Spleen (tissue), 11 donors: Measurements from ENCODE around the gene AGBL1. TPM values are rescaled to one million over a fixed set of nuclear protein-coding genes. Genes with fewer than 3 reads are reported as not detected.

ENCODE experiments used
- DNase-seq: peaks from one replicate; pipeline ENCODE4 v3.0.0-alpha.2; 2020
- H3K27ac ChIP-seq, 8 donors: fragments of 200-600 bp; sonication (generic) in 7 of 8; 1 replicate in 4 of 8; 2 replicates in 4 of 8; pipeline versions ENCODE4 v1.5.0 to v1.8.0; 2016 to 2021; ENCODE audit warnings: inconsistent platforms in 4 of 8, mild to moderate bottlenecking in 4 of 8, moderate library complexity in 1 of 8
- H3K27me3 ChIP-seq, 7 donors: fragments of 200-600 bp; sonication (generic) in 6 of 7; replicated peaks in 1 of 7; 1 replicate in 4 of 7; 2 replicates in 3 of 7; pipeline versions ENCODE4 v1.5.0 to v1.8.0; 2016 to 2021; ENCODE audit warnings: inconsistent platforms in 3 of 7, mild to moderate bottlenecking in 1 of 7
- H3K36me3 ChIP-seq, 6 donors: fragments of 200-600 bp; sonication (generic) in 5 of 6; 1 replicate in 4 of 6; 2 replicates in 2 of 6; pipeline versions ENCODE4 v1.5.0 to v1.8.0; 2016 to 2021; ENCODE audit warnings: inconsistent platforms in 2 of 6
- H3K4me1 ChIP-seq, 6 donors: fragments of 200-600 bp; sonication (generic) in 5 of 6; 1 replicate in 3 of 6; 2 replicates in 3 of 6; pipeline versions ENCODE4 v1.5.0 to v1.8.0; 2016 to 2021; ENCODE audit warnings: inconsistent platforms in 3 of 6
- H3K4me3 ChIP-seq, 8 donors: fragments of 200-600 bp; sonication (generic) in 7 of 8; 1 replicate in 4 of 8; 2 replicates in 4 of 8; pipeline versions ENCODE4 v1.5.0 to v1.8.0; 2016 to 2021; ENCODE audit warnings: inconsistent platforms in 4 of 8, mild to moderate bottlenecking in 4 of 8, moderate library complexity in 2 of 8
- H3K9me3 ChIP-seq, 8 donors: fragments of 200-600 bp; sonication (generic) in 7 of 8; 1 replicate in 4 of 8; 2 replicates in 4 of 8; pipeline versions ENCODE4 v1.5.0 to v1.8.0; 2016 to 2021; ENCODE audit warnings: inconsistent platforms in 4 of 8
- POLR2A ChIP-seq, 3 donors: fragments of 450-650 bp; IDR thresholded peaks; one replicate each; pipeline ENCODE4 v1.5.1; 2017; ENCODE audit warnings: antibody characterized with exemption in 3 of 3, mild to moderate bottlenecking in 1 of 3
- POLR2AphosphoS5 ChIP-seq, 3 donors: sonication (generic); formaldehyde crosslinking; IDR thresholded peaks; one replicate each; pipeline ENCODE4 v1.5.1; 2017; ENCODE audit warnings: antibody characterized with exemption in 3 of 3
- WGBS, 5 donors: extraction: QIAGEN DNeasy Blood & Tissue Kit in 3 of 5; methylation state at CpG; one replicate each; pipeline versions ENCODE4 v1.1.5 to v1.1.7; 2013 to 2018; 5-methylcytosine and 5-hydroxymethylcytosine counted together
- intact Hi-C: fragments of 100-400 bp; cut with DNase I; formaldehyde crosslinking; loops from one replicate; pipeline ENCODE4 v1.15.0; 2023; ENCODE audit warnings: low total_unique reads
- polyA plus RNA-seq, 3 donors: library from polyadenylated mRNA; stranded (reverse); fragments of 200-250 nt; gene quantifications; one replicate each; pipeline ENCODE4 v1.2.1, GENCODE V29; 2013
- total RNA-seq, 7 donors: library from RNA; depleted of rRNA in 3 of 7; stranded (reverse); fragments of >200 nt in 3 of 7; fragmentation: NEBNext Ultra II Directional in 4 of 7; extraction: Animal tissue kit (Norgen Biotek cat#: 25700) in 4 of 7; gene quantifications; one replicate each; pipeline versions ENCODE4 v1.1.0 to v1.2.1, GENCODE V29; 2016 to 2021
- TF ChIP-seq, protein P1 (sequence below), 11 experiments: fragments of 200-600 bp in 7 of 11; fragments of 450-650 bp in 4 of 11; sonication (generic) in 4 of 11; IDR thresholded peaks in 8 of 11; conservative IDR thresholded peaks in 3 of 11; 1 replicate in 7 of 11; 2 replicates in 4 of 11; pipeline versions ENCODE4 v1.4.0 to v1.8.0; 2016 to 2021; ENCODE audit warnings: antibody characterized with exemption in 11 of 11, inconsistent platforms in 4 of 11, mild to moderate bottlenecking in 1 of 11
- donor health status: healthy with polysubstance abuse.
- donor health status: DM: no; HTN: no; CAD: no; lungs with moderate emphysema.
- donor health status: DM: no; HTN: no; CAD: no.
- donor health status: Bipolar disorder and iron deficiency.
- donor health status: healthy.
- donor health status: DM: no; HTN: no; CAD: no.
- donor health status: DM: yes; HTN: yes; CAD: no.

AGBL1 gene
- total and polyA plus RNA-seq, 10 donors = not detected

DNA sequence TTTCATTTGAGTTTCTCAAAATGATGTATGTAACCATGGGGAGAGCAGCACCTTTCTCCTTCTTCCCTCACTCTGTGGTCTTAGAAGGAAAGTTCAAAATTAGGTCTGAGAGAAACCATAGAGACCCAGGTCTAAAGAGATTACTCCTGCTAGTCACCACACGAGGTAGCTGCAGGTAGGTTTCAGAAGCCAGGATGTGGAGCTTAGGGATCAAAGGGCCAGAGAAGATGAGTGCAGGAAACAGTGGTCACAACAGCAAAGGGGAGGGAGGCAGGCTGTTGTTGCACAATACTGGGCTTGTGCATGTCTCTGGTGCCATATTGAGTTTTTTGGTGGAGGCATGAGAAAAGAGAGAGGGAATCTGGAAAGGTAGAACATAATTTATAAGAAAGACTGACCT is 583.6 kb downstream of the AGBL1 start:
- intact Hi-C loops = no loop called here
- WGBS, 5 donors = 17 to 51% (median 35%) methylated on average over 1 of the region's 1 CpG
- H3K36me3 ChIP-seq = no peaks in the 10 kb centered on the region

DNA sequence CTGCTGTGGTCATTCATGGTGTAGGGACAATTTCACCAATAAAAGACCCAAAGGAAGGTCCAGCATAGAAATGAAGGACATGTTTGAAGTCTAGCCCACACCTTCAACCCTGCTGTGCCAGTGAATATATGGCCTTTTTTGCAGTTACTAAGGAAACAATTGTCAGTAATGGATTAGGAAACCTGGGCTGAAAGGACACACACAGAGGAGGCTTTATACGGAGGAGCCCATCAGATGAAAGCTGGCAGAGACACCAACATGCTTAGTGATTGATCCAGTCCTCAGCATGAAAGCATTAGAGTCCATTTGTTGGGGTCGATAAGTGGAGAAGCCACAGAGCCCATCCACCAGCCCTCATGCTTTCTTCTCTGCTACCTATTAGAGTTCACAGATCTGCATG is 584.3 kb downstream of the AGBL1 start:
- DNase-seq = no peak
- WGBS, 5 donors = 34 to 75% (median 47%) methylated on average over 2 of the region's 2 CpGs

More for the DNA sequence above, 583.6 kb downstream of the AGBL1 start:
- no peak for DNase-seq
- TF ChIP-seq POLR2A (IDR thresholded peaks at IDR 0.05) (no peak), POLR2AphosphoS5 (IDR thresholded peaks at IDR 0.05) (no peak)
- TF ChIP-seq, protein P1, sequence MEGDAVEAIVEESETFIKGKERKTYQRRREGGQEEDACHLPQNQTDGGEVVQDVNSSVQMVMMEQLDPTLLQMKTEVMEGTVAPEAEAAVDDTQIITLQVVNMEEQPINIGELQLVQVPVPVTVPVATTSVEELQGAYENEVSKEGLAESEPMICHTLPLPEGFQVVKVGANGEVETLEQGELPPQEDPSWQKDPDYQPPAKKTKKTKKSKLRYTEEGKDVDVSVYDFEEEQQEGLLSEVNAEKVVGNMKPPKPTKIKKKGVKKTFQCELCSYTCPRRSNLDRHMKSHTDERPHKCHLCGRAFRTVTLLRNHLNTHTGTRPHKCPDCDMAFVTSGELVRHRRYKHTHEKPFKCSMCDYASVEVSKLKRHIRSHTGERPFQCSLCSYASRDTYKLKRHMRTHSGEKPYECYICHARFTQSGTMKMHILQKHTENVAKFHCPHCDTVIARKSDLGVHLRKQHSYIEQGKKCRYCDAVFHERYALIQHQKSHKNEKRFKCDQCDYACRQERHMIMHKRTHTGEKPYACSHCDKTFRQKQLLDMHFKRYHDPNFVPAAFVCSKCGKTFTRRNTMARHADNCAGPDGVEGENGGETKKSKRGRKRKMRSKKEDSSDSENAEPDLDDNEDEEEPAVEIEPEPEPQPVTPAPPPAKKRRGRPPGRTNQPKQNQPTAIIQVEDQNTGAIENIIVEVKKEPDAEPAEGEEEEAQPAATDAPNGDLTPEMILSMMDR (IDR thresholded peaks at IDR 0.05 in 8 of 11, conservative IDR thresholded peaks at IDR 0.05 in 3 of 11) = no peak
- no peak overlapping the region for H3K4me3 ChIP-seq
- H3K27ac ChIP-seq = no peak overlapping the region
- H3K9me3 ChIP-seq = no peaks in the 10 kb centered on the region
- no peaks in the 10 kb centered on the region for H3K4me1 ChIP-seq
- H3K27me3 ChIP-seq = no peaks in the 10 kb centered on the region

DNA sequence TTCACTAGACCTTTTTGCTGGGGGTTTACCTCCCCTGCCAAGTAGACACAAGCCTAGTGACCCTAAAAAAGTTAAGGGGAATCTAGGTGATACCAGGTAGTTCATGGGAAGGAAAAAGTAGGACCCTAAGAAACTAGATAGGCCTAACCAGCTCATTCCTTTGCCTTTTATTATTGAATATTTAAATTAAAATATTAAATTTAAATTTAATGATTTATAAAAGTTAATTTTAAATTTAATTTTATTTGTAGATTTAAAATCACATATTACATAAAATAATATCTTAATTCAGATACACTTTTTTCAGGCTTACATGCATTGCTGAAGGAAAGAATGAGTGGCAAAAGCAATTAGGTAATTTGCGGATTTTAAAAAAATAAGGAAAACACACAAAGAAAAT is 584.9 kb downstream of the AGBL1 start:
- H3K36me3 ChIP-seq = no peaks in the 10 kb centered on the region
- no peak for TF ChIP-seq POLR2AphosphoS5 (IDR thresholded peaks at IDR 0.05)
- TF ChIP-seq POLR2A (IDR thresholded peaks at IDR 0.05) = no peak
- TF ChIP-seq, protein P1 (IDR thresholded peaks at IDR 0.05 in 8 of 11, conservative IDR thresholded peaks at IDR 0.05 in 3 of 11) = no peak
- H3K4me3 ChIP-seq = no peak overlapping the region
- peaks cover 0 to 5% (median 0%) of the 10 kb centered on the region in 8 donors for H3K9me3 ChIP-seq
- no peaks in the 10 kb centered on the region for H3K4me1 ChIP-seq
- DNase-seq = no peak
- intact Hi-C loops = no loop called here
- H3K27me3 ChIP-seq = no peaks in the 10 kb centered on the region
- WGBS, 5 donors = 91 to 99% (median 97%) methylated on average over 1 of the region's 1 CpG
- H3K27ac ChIP-seq = no peak overlapping the region

More for the DNA sequence above, 584.3 kb downstream of the AGBL1 start:
- no peaks in the 10 kb centered on the region for H3K36me3 ChIP-seq
- H3K4me3 ChIP-seq = no peak overlapping the region
- no peaks in the 10 kb centered on the region for H3K4me1 ChIP-seq
- no peaks in the 10 kb centered on the region for H3K27me3 ChIP-seq
- TF ChIP-seq POLR2A (IDR thresholded peaks at IDR 0.05) = no peak
- no peak for TF ChIP-seq POLR2AphosphoS5 (IDR thresholded peaks at IDR 0.05)
- TF ChIP-seq, protein P1 (IDR thresholded peaks at IDR 0.05 in 8 of 11, conservative IDR thresholded peaks at IDR 0.05 in 3 of 11) = no peak
- peaks cover 0 to under 1% (median 0%) of the 10 kb centered on the region in 8 donors for H3K9me3 ChIP-seq
- no peak overlapping the region for H3K27ac ChIP-seq
- intact Hi-C loops = no loop called here

DNA sequence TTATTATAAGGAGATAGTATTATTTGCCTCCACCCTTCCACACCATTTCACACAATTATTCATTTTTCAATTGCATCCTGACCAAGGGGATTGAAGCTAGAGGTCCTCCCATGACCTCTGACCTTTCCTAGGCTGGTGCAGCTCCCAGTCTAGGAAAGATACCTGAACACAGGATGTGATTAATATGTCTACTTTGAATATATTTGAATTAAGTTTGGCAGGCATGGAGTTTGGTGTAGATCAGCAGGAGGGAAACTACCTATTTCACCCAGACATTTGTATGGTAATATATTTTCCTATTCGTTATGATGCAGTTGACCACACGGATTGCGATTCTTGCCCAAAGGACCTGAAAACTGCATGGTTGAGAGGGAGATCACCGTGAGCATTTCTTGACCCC is 596.3 kb downstream of the AGBL1 start:
- intact Hi-C loops = no loop called here
- H3K27me3 ChIP-seq = no peaks in the 10 kb centered on the region
- H3K9me3 ChIP-seq = no peaks in the 10 kb centered on the region
- no peaks in the 10 kb centered on the region for H3K36me3 ChIP-seq
- H3K4me1 ChIP-seq = no peaks in the 10 kb centered on the region
- DNase-seq = no peak
- no peak overlapping the region for H3K27ac ChIP-seq
- 85 to 94% (median 91%) methylated on average over 4 of the region's 4 CpGs for WGBS, 5 donors
- H3K4me3 ChIP-seq = no peak overlapping the region
- TF ChIP-seq POLR2A (IDR thresholded peaks at IDR 0.05) = no peak
- TF ChIP-seq, protein P1 (IDR thresholded peaks at IDR 0.05 in 8 of 11, conservative IDR thresholded peaks at IDR 0.05 in 3 of 11) = no peak
- TF ChIP-seq POLR2AphosphoS5 (IDR thresholded peaks at IDR 0.05) = no peak
